MM.1S (cell line): Measurements from ENCODE around the gene PHAX.
"Not testable (repeated sequence)": the region's sequence is repeated elsewhere in the genome, so short reads cannot be mapped to it uniquely, and the experiment has no call there.

Experiments
- DNase-seq: peaks from one replicate; pipeline ENCODE4 v3.0.0-alpha.2; 2015
- H2AFZ ChIP-seq: fragments of 300-600 bp; sonication (generic); 2 replicates; pipeline ENCODE4 v1.6.0; 2016; ENCODE audit warnings: antibody characterized with exemption, low read length
- H3F3A ChIP-seq: fragments of 300-600 bp; sonication (generic); 2 replicates; pipeline ENCODE4 v1.6.1; 2016; ENCODE audit warnings: mild to moderate bottlenecking, antibody characterized with exemption, low read length, moderate library complexity, mixed read lengths; ENCODE audit not compliant: insufficient read depth
- H3K27ac ChIP-seq: fragments of 300-600 bp; sonication (generic); 2 replicates; pipeline ENCODE4 v1.5.1; 2016; ENCODE audit warnings: mild to moderate bottlenecking, low read length
- H3K27me3 ChIP-seq: fragments of 300-600 bp; sonication (generic); replicated peaks from 2 replicates; pipeline ENCODE4 v1.6.0; 2016; ENCODE audit warnings: low read length; ENCODE audit not compliant: insufficient read depth
- H3K36me3 ChIP-seq: fragments of 300-600 bp; sonication (generic); replicated peaks from 2 replicates; pipeline ENCODE4 v1.6.1; 2016; ENCODE audit warnings: mild to moderate bottlenecking, low read length, mixed read lengths; ENCODE audit not compliant: insufficient read depth
- H3K4me1 ChIP-seq: fragments of 300-600 bp; sonication (generic); 2 replicates; pipeline ENCODE4 v1.6.1; 2016; ENCODE audit warnings: low read length, mixed read lengths
- H3K4me2 ChIP-seq: fragments of 300-600 bp; sonication (generic); 2 replicates; pipeline ENCODE4 v1.6.0; 2016; ENCODE audit warnings: low read depth, low read length
- H3K4me3 ChIP-seq: fragments of 300-600 bp; sonication (generic); 2 replicates; pipeline ENCODE4 v1.5.1; 2016; ENCODE audit warnings: low read length, mixed read lengths
- H3K79me2 ChIP-seq: fragments of 300-600 bp; sonication (generic); 2 replicates; pipeline ENCODE4 v1.6.1; 2016; ENCODE audit warnings: mixed run types, low read length, mixed read lengths
- H3K9ac ChIP-seq: fragments of 300-600 bp; sonication (generic); 2 replicates; pipeline ENCODE4 v1.6.1; 2016; ENCODE audit warnings: low read length, mixed read lengths
- H3K9me2 ChIP-seq: fragments of 300-600 bp; sonication (generic); replicated peaks from 2 replicates; pipeline ENCODE4 v1.6.1; 2016; ENCODE audit warnings: mild to moderate bottlenecking, low read length, mixed read lengths; ENCODE audit not compliant: insufficient read depth
- H3K9me3 ChIP-seq: fragments of 300-600 bp; sonication (generic); replicated peaks from 2 replicates; pipeline ENCODE4 v1.6.1; 2016; ENCODE audit warnings: mild to moderate bottlenecking, low read length, mixed read lengths; ENCODE audit not compliant: insufficient read depth
- H4K20me1 ChIP-seq: fragments of 300-600 bp; sonication (generic); 2 replicates; pipeline ENCODE4 v1.6.1; 2016; ENCODE audit warnings: mild to moderate bottlenecking, low read length, moderate library complexity, mixed read lengths; ENCODE audit not compliant: insufficient read depth
- EZH2 ChIP-seq: fragments of 300-600 bp; sonication (generic); optimal IDR thresholded peaks from 2 replicates; pipeline ENCODE3; 2017; ENCODE audit warnings: low read depth, mild to moderate bottlenecking, antibody characterized with exemption, low read length, mixed read lengths
- EZH2phosphoT487 ChIP-seq: fragments of 300-600 bp; sonication (generic); IDR thresholded peaks from 2 replicates; pipeline ENCODE4 v1.6.1; 2018; ENCODE audit warnings: antibody characterized with exemption, low read length
- TF ChIP-seq, protein P1 (sequence below): fragments of 300-600 bp; sonication (generic); IDR thresholded peaks from 2 replicates; pipeline ENCODE4 v1.5.1; 2016; ENCODE audit warnings: antibody characterized with exemption, low read length, mixed read lengths

Gene PHAX

DNA sequence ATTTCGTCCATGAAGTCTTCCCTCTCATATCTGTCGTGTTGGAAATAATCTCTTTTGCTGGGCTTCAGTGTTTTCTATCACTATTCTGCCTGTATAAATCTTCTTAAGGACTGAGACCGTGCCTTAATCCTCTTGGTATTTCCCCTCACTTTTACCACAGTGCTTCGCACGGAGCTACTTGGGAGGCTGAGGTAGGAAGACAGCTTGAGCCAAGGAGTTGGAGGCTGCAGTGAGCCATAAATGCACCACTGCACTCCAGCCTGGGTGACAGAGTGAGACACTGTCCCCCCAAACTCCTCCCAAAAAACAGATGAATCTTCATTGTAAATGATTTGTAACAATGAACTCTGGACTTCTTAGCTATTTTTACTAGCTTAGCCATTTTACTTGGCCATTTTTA, 57.8 kb downstream of the PHAX start:
- Histone ChIP-seq H3K9me2 (no peaks in the 10 kb centered on the region), H3K4me3 (no peak overlapping the region), H3K9ac (no peak overlapping the region), H2AFZ (no peak overlapping the region), H3K27ac (no peak overlapping the region), H3K27me3 (no peaks in the 10 kb centered on the region), H4K20me1 (no peaks in the 10 kb centered on the region), H3F3A (no peaks in the 10 kb centered on the region), H3K4me1 (peaks cover 3% of the 10 kb centered on the region; the same call in 1 of the 2 replicates), H3K9me3 (no peaks in the 10 kb centered on the region), H3K4me2 (no peak overlapping the region), H3K79me2 (no peaks in the 10 kb centered on the region), H3K36me3 (no peaks in the 10 kb centered on the region)
- TF ChIP-seq EZH2 = no peak
- TF ChIP-seq, protein P1, sequence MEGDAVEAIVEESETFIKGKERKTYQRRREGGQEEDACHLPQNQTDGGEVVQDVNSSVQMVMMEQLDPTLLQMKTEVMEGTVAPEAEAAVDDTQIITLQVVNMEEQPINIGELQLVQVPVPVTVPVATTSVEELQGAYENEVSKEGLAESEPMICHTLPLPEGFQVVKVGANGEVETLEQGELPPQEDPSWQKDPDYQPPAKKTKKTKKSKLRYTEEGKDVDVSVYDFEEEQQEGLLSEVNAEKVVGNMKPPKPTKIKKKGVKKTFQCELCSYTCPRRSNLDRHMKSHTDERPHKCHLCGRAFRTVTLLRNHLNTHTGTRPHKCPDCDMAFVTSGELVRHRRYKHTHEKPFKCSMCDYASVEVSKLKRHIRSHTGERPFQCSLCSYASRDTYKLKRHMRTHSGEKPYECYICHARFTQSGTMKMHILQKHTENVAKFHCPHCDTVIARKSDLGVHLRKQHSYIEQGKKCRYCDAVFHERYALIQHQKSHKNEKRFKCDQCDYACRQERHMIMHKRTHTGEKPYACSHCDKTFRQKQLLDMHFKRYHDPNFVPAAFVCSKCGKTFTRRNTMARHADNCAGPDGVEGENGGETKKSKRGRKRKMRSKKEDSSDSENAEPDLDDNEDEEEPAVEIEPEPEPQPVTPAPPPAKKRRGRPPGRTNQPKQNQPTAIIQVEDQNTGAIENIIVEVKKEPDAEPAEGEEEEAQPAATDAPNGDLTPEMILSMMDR = no peak
- DNase-seq = no peak

DNA sequence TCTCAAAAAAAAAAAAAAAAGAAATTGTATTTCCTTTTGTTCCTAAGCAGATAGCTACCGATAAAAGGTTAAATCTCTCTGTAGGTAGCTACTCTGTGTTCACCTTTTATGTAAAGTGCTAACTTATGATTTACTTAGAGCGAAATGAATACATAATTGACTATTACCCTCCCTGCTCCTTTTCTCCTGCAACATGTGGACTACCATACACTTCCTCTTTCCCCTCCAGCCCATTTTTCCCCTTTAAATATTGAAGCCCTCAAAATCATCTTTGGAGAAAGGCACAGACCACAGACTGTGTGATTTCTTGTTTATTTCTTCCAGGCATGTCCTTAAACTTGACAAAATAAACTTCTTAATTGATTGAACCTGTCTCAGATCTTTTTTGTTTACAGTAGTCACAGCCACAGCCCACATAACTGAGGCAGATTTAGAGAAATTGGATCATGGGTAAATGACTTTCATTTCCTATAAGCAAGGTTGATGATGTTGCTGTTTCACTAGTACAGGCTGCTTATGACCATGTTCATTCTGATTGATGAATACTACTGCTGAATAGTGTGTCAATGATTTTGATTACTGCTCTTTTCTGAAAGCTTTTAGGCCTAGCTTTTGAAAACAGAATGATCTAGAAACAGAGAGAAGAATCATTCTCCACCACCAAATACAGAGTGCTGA, 59.2 kb downstream of the PHAX start:
- Histone ChIP-seq H3K9me3 (no peaks in the 10 kb centered on the region), H3K27ac (no peak overlapping the region), H4K20me1 (no peaks in the 10 kb centered on the region), H2AFZ (peak overlapping the region; percentile 29), H3K79me2 (no peaks in the 10 kb centered on the region), H3K4me3 (no peak overlapping the region), H3K36me3 (no peaks in the 10 kb centered on the region), H3K4me2 (no peak overlapping the region), H3K4me1 (peaks cover 3% of the 10 kb centered on the region; the same call in 1 of the 2 replicates), H3F3A (no peaks in the 10 kb centered on the region), H3K9me2 (no peaks in the 10 kb centered on the region), H3K9ac (no peak overlapping the region), H3K27me3 (no peaks in the 10 kb centered on the region)
- TF ChIP-seq EZH2phosphoT487 = no peak
- TF ChIP-seq, protein P1 = no peak
- TF ChIP-seq EZH2 = no peak
- DNase-seq = peak; percentile 11

DNA sequence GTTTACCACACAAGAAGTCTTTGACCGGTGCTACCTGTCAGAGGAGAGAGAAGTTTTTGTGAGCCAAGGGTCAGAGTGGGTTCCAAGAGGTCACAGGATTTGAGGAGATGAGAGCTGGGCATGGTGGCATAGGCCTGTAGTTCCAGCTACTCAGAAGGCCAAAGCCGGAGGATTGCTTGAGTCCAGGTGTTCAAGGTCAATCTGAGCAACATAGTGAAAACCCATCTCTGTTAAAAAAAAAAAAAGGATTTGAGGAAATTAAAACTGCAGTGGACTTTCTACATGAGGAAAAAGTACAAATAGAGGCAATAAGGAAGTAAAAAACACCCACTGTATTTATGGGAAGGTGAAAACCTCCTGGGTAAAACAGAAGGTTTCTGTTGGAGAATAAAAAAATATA, 63.8 kb downstream of the PHAX start:
- Histone ChIP-seq H3K9me2 (no peaks in the 10 kb centered on the region), H3F3A (no peaks in the 10 kb centered on the region), H3K36me3 (no peaks in the 10 kb centered on the region), H4K20me1 (no peaks in the 10 kb centered on the region), H3K4me2 (no peak overlapping the region), H2AFZ (no peak overlapping the region), H3K9ac (no peak overlapping the region), H3K79me2 (no peaks in the 10 kb centered on the region), H3K27ac (no peak overlapping the region), H3K27me3 (no peaks in the 10 kb centered on the region), H3K9me3 (no peaks in the 10 kb centered on the region), H3K4me3 (no peak overlapping the region), H3K4me1 (peaks cover 3% of the 10 kb centered on the region; the same call in 1 of the 2 replicates)
- TF ChIP-seq EZH2 (no peak), EZH2phosphoT487 (no peak)
- DNase-seq = no peak

DNA sequence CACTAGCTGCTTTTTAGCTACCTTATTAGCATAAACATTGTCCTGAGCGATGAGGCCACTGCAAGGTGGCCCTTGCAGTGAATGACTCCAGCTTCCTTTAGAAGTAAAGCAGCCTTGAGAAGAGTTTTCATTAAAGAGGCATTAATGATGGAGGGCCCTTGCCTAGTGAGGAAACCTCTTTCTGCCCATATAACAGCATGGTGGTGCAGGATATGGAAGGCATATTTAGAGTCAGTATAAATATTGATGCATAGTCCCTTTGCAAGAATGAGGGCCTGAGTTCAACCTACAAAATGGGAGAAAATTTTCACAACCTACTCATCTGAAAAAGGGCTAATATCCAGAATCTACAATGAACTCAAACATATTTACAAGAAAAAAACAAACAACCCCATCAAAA, 69.4 kb downstream of the PHAX start:
- not testable (repeated sequence) for H3K9me3 ChIP-seq, H3F3A ChIP-seq, H3K9me2 ChIP-seq, H3K4me2 ChIP-seq, H3K79me2 ChIP-seq, H3K4me1 ChIP-seq, H3K36me3 ChIP-seq, DNase-seq, H3K9ac ChIP-seq, H3K27me3 ChIP-seq, H3K4me3 ChIP-seq, H3K27ac ChIP-seq, H2AFZ ChIP-seq, H4K20me1 ChIP-seq

DNA sequence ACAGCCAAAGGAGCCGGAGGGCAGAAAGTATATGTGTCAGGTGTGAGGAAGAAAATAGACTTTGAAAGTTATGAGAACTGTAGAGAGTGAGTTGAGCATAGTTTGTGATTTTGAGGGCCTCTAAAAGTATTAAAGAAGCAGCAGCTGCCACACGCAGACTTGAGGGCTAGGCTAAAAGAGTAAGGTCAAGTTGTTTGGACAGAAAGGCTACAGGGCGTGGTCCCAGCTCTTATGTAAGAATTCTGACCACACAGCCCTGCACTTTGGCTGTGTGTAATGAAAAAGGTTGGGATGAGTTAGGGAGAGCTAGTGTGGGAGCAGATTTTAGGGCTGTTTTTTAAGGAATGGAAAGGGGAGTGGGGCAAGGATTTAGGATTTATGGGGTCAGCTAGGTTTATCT, 70.9 kb downstream of the PHAX start:
- H3K79me2 ChIP-seq, H3K9ac ChIP-seq, H3K9me3 ChIP-seq, H3K36me3 ChIP-seq, DNase-seq, H3K4me3 ChIP-seq, H3K27ac ChIP-seq, H4K20me1 ChIP-seq, H3F3A ChIP-seq, H3K4me1 ChIP-seq, H3K9me2 ChIP-seq, H3K4me2 ChIP-seq, H2AFZ ChIP-seq, H3K27me3 ChIP-seq: not testable (repeated sequence)
